Measurements from ENCODE around the gene TAS2R41. TPM values are rescaled to one million over a fixed set of nuclear protein-coding genes. Genes with fewer than 3 reads are reported as not detected.

The TAS2R41 gene
- total and polyA plus RNA-seq, 7 donors: 1.6 TPM; not detected in 6

DNA sequence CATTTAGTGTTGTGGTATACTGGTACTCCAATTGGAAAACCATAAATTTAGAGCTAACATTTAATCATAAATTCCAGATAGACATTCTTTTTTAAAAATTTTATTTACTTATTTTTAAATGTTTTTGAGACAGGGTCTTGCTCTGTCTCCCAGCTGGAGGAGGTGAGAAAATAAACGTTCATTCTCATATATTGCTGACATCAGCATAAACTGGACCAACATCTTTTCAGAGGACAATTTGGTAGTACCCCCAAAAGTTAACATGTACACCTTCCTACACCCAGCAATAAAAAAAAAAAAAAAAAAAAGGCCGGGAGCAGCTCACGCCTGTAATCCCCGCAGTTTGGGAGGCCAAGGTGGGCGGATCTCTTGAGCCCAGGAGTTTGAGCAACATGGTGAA is 29.2 kb upstream of the TAS2R41 start:
- H3K9me3 ChIP-seq: no peaks in the 10 kb centered on the region
- no peaks in the 10 kb centered on the region for H3K4me1 ChIP-seq
- intact Hi-C loops (cut with DNase I): no loop called here
- DNase-seq: no peak
- H3K36me3 ChIP-seq: no peaks in the 10 kb centered on the region
- no peaks in the 10 kb centered on the region for H3K27me3 ChIP-seq
- WGBS, 2 donors: 87 to 91% methylated on average over 5 of the region's 5 CpGs
- TF ChIP-seq POLR2A (IDR thresholded peaks at IDR 0.05) (no peak), EP300 (IDR thresholded peaks at IDR 0.05) (no peak), POLR2AphosphoS5 (IDR thresholded peaks at IDR 0.05) (no peak), CTCF (IDR thresholded peaks at IDR 0.05) (no peak)
- no peak overlapping the region for H3K27ac ChIP-seq
- no peak overlapping the region for H3K4me3 ChIP-seq

DNA sequence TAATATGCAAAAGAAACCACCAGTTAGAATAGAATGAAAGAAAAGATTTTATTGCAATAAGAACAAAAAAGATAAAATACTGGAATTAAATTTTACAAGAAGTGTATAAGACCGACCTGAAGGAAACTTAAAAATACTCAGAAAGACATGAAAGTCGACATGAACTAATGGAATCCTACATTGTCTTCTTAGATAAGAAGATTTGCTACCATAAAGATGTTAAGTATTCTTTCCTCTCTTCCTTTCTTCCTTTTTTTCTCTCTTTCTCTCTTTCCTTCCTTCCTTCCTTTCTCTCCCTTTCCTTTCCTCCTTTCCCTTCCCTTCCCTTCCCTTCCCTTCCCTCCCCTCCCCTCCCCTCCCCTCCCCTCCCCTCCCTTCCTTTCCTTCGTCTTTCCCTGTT is 27.9 kb upstream of the TAS2R41 start:
- no peak overlapping the region for H3K4me3 ChIP-seq
- TF ChIP-seq POLR2A (IDR thresholded peaks at IDR 0.05) (no peak), POLR2AphosphoS5 (IDR thresholded peaks at IDR 0.05) (no peak), CTCF (IDR thresholded peaks at IDR 0.05) (no peak), EP300 (IDR thresholded peaks at IDR 0.05) (no peak)
- H3K9me3 ChIP-seq: no peaks in the 10 kb centered on the region
- intact Hi-C loops (cut with DNase I): no loop called here
- no peaks in the 10 kb centered on the region for H3K27me3 ChIP-seq
- no peak overlapping the region for H3K27ac ChIP-seq
- H3K4me1 ChIP-seq: no peaks in the 10 kb centered on the region
- no peaks in the 10 kb centered on the region for H3K36me3 ChIP-seq
- 71 to 92% methylated on average over 2 to 3 of the region's 3 CpGs for WGBS, 2 donors
- no peak for DNase-seq

GRCh38 chr7:143451122-143451521 is 26.6 kb upstream of the TAS2R41 start:
- H3K27me3 ChIP-seq: no peaks in the 10 kb centered on the region
- H3K36me3 ChIP-seq: no peaks in the 10 kb centered on the region
- intact Hi-C loops (cut with DNase I): no loop called here
- TF ChIP-seq EP300 (IDR thresholded peaks at IDR 0.05): no peak
- TF ChIP-seq POLR2A (IDR thresholded peaks at IDR 0.05): no peak
- TF ChIP-seq CTCF (IDR thresholded peaks at IDR 0.05): no peak
- no peak for TF ChIP-seq POLR2AphosphoS5 (IDR thresholded peaks at IDR 0.05)
- H3K9me3 ChIP-seq: no peaks in the 10 kb centered on the region
- H3K4me1 ChIP-seq: no peaks in the 10 kb centered on the region
- DNase-seq: no peak
- H3K4me3 ChIP-seq: no peak overlapping the region
- no peak overlapping the region for H3K27ac ChIP-seq

- DNase-seq: no peak
- Histone ChIP-seq H3K4me3 (no peak overlapping the region), H3K9me3 (no peaks in the 10 kb centered on the region), H3K27ac (no peak overlapping the region), H3K36me3 (no peaks in the 10 kb centered on the region), H3K27me3 (no peaks in the 10 kb centered on the region), H3K4me1 (no peaks in the 10 kb centered on the region)
- intact Hi-C loops (cut with DNase I): no loop called here
- 27 to 68% methylated on average over 1 of the region's 1 CpG for WGBS, 2 donors
- TF ChIP-seq CTCF (IDR thresholded peaks at IDR 0.05): no peak
- TF ChIP-seq POLR2AphosphoS5 (IDR thresholded peaks at IDR 0.05): no peak
- no peak for TF ChIP-seq EP300 (IDR thresholded peaks at IDR 0.05)
- TF ChIP-seq POLR2A (IDR thresholded peaks at IDR 0.05): no peak
Measured at GRCh38 chr7:143451746-143452145, 25.9 kb upstream of the TAS2R41 start.

GRCh38 chr7:143452495-143452894 is 25.2 kb upstream of the TAS2R41 start:
- no peaks in the 10 kb centered on the region for H3K36me3 ChIP-seq
- 92% methylated on average over 2 of the region's 2 CpGs for WGBS, 2 donors
- no peaks in the 10 kb centered on the region for H3K27me3 ChIP-seq
- no peaks in the 10 kb centered on the region for H3K9me3 ChIP-seq
- TF ChIP-seq POLR2AphosphoS5 (IDR thresholded peaks at IDR 0.05) (no peak), EP300 (IDR thresholded peaks at IDR 0.05) (no peak), CTCF (IDR thresholded peaks at IDR 0.05) (no peak)
- no peak overlapping the region for H3K27ac ChIP-seq
- no peaks in the 10 kb centered on the region for H3K4me1 ChIP-seq
- intact Hi-C loops (cut with DNase I): no loop called here
- no peak for DNase-seq
- no peak overlapping the region for H3K4me3 ChIP-seq
